ENCODE results near the gene CNPY4. TPM values are rescaled to one million over a fixed set of nuclear protein-coding genes. Genes with fewer than 3 reads are reported as not detected.
"Not testable (repeated sequence)": the region's sequence is repeated elsewhere in the genome, so short reads cannot be mapped to it uniquely, and the experiment has no call there.

The CNPY4 gene
- total RNA-seq, 1 donor from 2014 or later: 10.1 TPM

- no peak overlapping the region for H3K4me3 ChIP-seq (ENCODE audit: low read depth, low read length)
- TF ChIP-seq CTCF (IDR thresholded peaks at IDR 0.05; ENCODE audit: insufficient read depth, low read length, poor library complexity, severe bottlenecking): no peak
- no peaks in the 10 kb centered on the region for H3K27me3 ChIP-seq (ENCODE audit: control insufficient read depth, insufficient read depth, low read length)
- DNase-seq (ENCODE audit: low read depth): no peak
- no peaks in the 10 kb centered on the region for H3K36me3 ChIP-seq (ENCODE audit: control insufficient read depth, insufficient read depth, low read length)
These were observed 23.0 kb downstream of the CNPY4 start for GRCh38 chr7:100142461-100142860.

- not testable (repeated sequence) for H3K4me3 ChIP-seq (ENCODE audit: low read depth, low read length); H3K36me3 ChIP-seq (ENCODE audit: control insufficient read depth, insufficient read depth, low read length); H3K27me3 ChIP-seq (ENCODE audit: control insufficient read depth, insufficient read depth, low read length); DNase-seq (ENCODE audit: low read depth)
These were observed 26.9 kb downstream of the CNPY4 start for GRCh38 chr7:100146350-100146749.

- DNase-seq (ENCODE audit: low read depth): no peak
- H3K27me3 ChIP-seq (ENCODE audit: control insufficient read depth, insufficient read depth, low read length): no peaks in the 10 kb centered on the region
- no peaks in the 10 kb centered on the region for H3K36me3 ChIP-seq (ENCODE audit: control insufficient read depth, insufficient read depth, low read length)
- H3K4me3 ChIP-seq (ENCODE audit: low read depth, low read length): no peak overlapping the region
- no peak for TF ChIP-seq CTCF (IDR thresholded peaks at IDR 0.05; ENCODE audit: insufficient read depth, low read length, poor library complexity, severe bottlenecking)
These were observed 27.8 kb downstream of the CNPY4 start for GRCh38 chr7:100147278-100147677.

- Histone ChIP-seq H3K36me3 (ENCODE audit: control insufficient read depth, insufficient read depth, low read length) (no peaks in the 10 kb centered on the region), H3K27me3 (ENCODE audit: control insufficient read depth, insufficient read depth, low read length) (no peaks in the 10 kb centered on the region), H3K4me3 (ENCODE audit: low read depth, low read length) (peak overlapping the region; percentile 41)
- no peak for DNase-seq (ENCODE audit: low read depth)
- no peak for TF ChIP-seq CTCF (IDR thresholded peaks at IDR 0.05; ENCODE audit: insufficient read depth, low read length, poor library complexity, severe bottlenecking)
These were observed 28.8 kb downstream of the CNPY4 start for GRCh38 chr7:100148225-100148558.

- no peaks in the 10 kb centered on the region for H3K27me3 ChIP-seq (ENCODE audit: control insufficient read depth, insufficient read depth, low read length)
- peak within 1 kb of the TSS; percentile 76 for H3K4me3 ChIP-seq (ENCODE audit: low read depth, low read length)
- no peak for TF ChIP-seq CTCF (IDR thresholded peaks at IDR 0.05; ENCODE audit: insufficient read depth, low read length, poor library complexity, severe bottlenecking)
- no peaks in the 10 kb centered on the region for H3K36me3 ChIP-seq (ENCODE audit: control insufficient read depth, insufficient read depth, low read length)
- peak; percentile 97 for DNase-seq (ENCODE audit: low read depth)
These were observed 29.3 kb downstream of the CNPY4 start, which contains the start of gene LAMTOR4 for GRCh38 chr7:100148559-100149328. TSS of gene LAMTOR4 (plus strand) at chr7:100148918. CDS start at chr7:100148973, 55 bp downstream.

GRCh38 chr7:100152404-100152803 is 33.0 kb downstream of the CNPY4 start:
- H3K27me3 ChIP-seq (ENCODE audit: control insufficient read depth, insufficient read depth, low read length): no peaks in the 10 kb centered on the region
- peaks cover under 1% of the 10 kb centered on the region for H3K36me3 ChIP-seq (ENCODE audit: control insufficient read depth, insufficient read depth, low read length)
- TF ChIP-seq CTCF (IDR thresholded peaks at IDR 0.05; ENCODE audit: insufficient read depth, low read length, poor library complexity, severe bottlenecking): no peak
- no peak overlapping the region for H3K4me3 ChIP-seq (ENCODE audit: low read depth, low read length)
- DNase-seq (ENCODE audit: low read depth): no peak
